Measurements from ENCODE around the gene RNASEH2B. TPM values are rescaled to one million over a fixed set of nuclear protein-coding genes. Genes with fewer than 3 reads are reported as not detected.
A peak's percentile ranks its signal among the peaks of the same experiment; 100 is the strongest.

Gene RNASEH2B
- total RNA-seq, 4 donors from 2014 or later, result 27.5 to 82.2 (median 48.8) TPM

DNA sequence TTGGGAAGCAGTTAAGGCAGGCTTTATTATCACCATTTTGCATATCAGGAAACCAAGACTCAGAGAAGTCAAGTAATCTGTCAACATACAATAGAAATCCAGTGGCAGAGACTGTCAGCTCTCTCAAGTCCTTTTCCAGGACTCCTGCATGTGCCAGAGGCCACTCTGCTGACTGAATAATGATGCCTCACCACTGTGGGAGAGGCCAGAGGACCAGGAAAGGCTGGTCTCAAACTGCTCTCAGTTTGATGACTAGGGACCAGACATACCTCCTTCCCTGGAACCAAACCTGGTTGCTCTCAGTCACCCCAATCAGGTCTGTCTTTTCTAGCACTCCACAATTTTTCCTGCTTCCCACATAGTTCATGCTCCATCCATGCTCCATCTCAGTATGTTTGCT, 8.0 kb downstream of the RNASEH2B start:
- DNase-seq (ENCODE audit: extremely low spot score), result no peak
- Histone ChIP-seq H3K4me3 (no peak overlapping the region), H3K27me3 (no peaks in the 10 kb centered on the region), H3K36me3 (no peaks in the 10 kb centered on the region), H3K4me1 (peaks cover 40 to 67% (median 60%) of the 10 kb centered on the region in 4 donors), H3K27ac (replicated peaks in 1 of 4) (peak overlapping the region in 2 of 4 donors; percentile 1 to 8), H3K9me3 (peaks cover 0 to 12% (median 4%) of the 10 kb centered on the region in 4 donors)
- TF ChIP-seq POLR2A (IDR thresholded peaks at IDR 0.05; ENCODE audit: low read depth), result no peak
- no peak for TF ChIP-seq POLR2AphosphoS5 (IDR thresholded peaks at IDR 0.05)
- TF ChIP-seq EP300 (IDR thresholded peaks at IDR 0.05), result no peak
- TF ChIP-seq, protein P1, sequence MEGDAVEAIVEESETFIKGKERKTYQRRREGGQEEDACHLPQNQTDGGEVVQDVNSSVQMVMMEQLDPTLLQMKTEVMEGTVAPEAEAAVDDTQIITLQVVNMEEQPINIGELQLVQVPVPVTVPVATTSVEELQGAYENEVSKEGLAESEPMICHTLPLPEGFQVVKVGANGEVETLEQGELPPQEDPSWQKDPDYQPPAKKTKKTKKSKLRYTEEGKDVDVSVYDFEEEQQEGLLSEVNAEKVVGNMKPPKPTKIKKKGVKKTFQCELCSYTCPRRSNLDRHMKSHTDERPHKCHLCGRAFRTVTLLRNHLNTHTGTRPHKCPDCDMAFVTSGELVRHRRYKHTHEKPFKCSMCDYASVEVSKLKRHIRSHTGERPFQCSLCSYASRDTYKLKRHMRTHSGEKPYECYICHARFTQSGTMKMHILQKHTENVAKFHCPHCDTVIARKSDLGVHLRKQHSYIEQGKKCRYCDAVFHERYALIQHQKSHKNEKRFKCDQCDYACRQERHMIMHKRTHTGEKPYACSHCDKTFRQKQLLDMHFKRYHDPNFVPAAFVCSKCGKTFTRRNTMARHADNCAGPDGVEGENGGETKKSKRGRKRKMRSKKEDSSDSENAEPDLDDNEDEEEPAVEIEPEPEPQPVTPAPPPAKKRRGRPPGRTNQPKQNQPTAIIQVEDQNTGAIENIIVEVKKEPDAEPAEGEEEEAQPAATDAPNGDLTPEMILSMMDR (IDR thresholded peaks at IDR 0.05), result no peak
- intact Hi-C loops (cut with DNase I), result loop anchor here (10.0 kb wide), 1 partner anchor 393 kb away; no protein-coding TSS in a partner anchor

DNA sequence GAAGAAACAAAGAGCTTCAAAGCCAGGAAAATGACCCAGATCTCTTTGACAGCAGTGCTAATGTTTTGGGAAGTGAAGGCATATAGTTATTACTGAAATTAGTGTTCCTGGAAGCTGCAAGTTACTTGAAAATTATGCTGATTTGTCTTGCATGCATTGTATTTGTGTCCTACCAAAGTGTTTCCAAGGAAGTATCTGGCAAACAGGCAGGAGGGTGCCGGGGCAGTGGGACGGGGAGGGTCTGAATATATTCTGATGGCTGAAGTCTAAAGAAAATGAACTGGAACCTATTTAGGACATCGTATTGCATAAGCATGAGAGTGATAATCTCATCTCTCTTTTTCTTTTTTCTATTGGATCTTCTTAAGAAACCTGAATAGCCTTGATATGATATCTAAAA, 9.0 kb downstream of the RNASEH2B start:
- WGBS, result 48% methylated on average over 3 of the region's 3 CpGs
- H3K9me3 ChIP-seq, result peaks cover 0 to 19% (median 13%) of the 10 kb centered on the region in 4 donors
- H3K27me3 ChIP-seq, result no peaks in the 10 kb centered on the region
- H3K36me3 ChIP-seq, result no peaks in the 10 kb centered on the region
- TF ChIP-seq, protein P1 (IDR thresholded peaks at IDR 0.05), result no peak
- TF ChIP-seq POLR2AphosphoS5 (IDR thresholded peaks at IDR 0.05) (no peak), POLR2A (IDR thresholded peaks at IDR 0.05; ENCODE audit: low read depth) (no peak), EP300 (IDR thresholded peaks at IDR 0.05) (no peak)
- intact Hi-C loops (cut with DNase I), result loop anchor here (10.0 kb wide), 1 partner anchor 394 kb away; no protein-coding TSS in a partner anchor
- no peak overlapping the region for H3K4me3 ChIP-seq
- DNase-seq (ENCODE audit: extremely low spot score), result no peak
- peak overlapping the region in 1 of 4 donors; percentile 8 for H3K27ac ChIP-seq (replicated peaks in 1 of 4)
- peaks cover 39 to 62% (median 53%) of the 10 kb centered on the region in 4 donors for H3K4me1 ChIP-seq

DNA sequence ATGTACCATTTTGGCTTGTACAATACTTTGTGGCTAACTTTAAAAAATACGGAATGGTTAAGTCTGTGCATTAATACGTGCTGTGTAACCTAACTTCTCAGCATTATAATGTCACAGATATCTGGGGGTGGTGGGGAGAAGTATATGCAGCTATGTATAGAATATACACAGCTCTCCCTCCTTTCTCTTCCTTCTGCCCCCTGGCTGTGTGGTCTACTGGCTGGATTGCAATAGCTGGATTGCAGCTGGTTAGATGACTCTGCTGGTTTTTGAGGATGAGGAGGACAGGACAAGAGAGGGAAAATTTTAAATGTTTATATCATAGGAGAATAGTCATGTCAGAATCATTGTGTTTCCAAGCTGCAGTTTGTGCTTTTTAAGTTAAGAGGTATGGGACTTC, 9.7 kb downstream of the RNASEH2B start:
- no peaks in the 10 kb centered on the region for H3K36me3 ChIP-seq
- H3K27me3 ChIP-seq, result no peaks in the 10 kb centered on the region
- DNase-seq (ENCODE audit: extremely low spot score), result no peak
- intact Hi-C loops (cut with DNase I), result loop anchor here (10.0 kb wide), 1 partner anchor 394 kb away; no protein-coding TSS in a partner anchor
- peaks cover 39 to 57% (median 49%) of the 10 kb centered on the region in 4 donors for H3K4me1 ChIP-seq
- TF ChIP-seq EP300 (IDR thresholded peaks at IDR 0.05), result no peak
- TF ChIP-seq, protein P1 (IDR thresholded peaks at IDR 0.05), result no peak
- TF ChIP-seq POLR2A (IDR thresholded peaks at IDR 0.05; ENCODE audit: low read depth), result no peak
- TF ChIP-seq POLR2AphosphoS5 (IDR thresholded peaks at IDR 0.05), result no peak
- peak overlapping the region in 1 of 4 donors; percentile 8 for H3K27ac ChIP-seq (replicated peaks in 1 of 4)
- no peak overlapping the region for H3K4me3 ChIP-seq
- 59% methylated on average over 2 of the region's 2 CpGs for WGBS
- peaks cover 0 to 27% (median 19%) of the 10 kb centered on the region in 4 donors for H3K9me3 ChIP-seq

DNA sequence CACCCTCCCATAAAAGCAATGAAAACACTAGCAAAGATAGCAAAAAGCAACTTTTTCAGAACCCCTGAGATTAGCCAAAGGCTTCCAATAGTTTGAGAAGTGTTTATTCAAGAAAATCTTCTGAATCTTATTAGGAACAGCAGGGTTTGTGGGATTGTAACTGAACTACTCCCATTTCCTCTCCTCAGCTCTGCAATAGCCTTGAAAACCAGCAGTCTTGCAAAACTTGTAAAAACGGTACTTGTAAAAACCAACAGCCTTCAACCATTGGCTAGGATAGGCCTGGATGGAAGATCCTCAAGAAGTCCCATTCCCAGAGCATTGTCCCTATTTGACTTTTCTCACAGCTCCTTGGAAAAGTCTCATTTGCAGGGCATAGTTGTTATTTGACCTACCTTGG, 12.1 kb downstream of the RNASEH2B start:
- no peak for DNase-seq (ENCODE audit: extremely low spot score)
- Histone ChIP-seq H3K4me3 (no peak overlapping the region), H3K36me3 (no peaks in the 10 kb centered on the region), H3K27me3 (no peaks in the 10 kb centered on the region), H3K4me1 (peaks cover 17 to 37% (median 30%) of the 10 kb centered on the region in 4 donors), H3K9me3 (peaks cover 0 to 32% (median 24%) of the 10 kb centered on the region in 4 donors), H3K27ac (replicated peaks in 1 of 4) (no peak overlapping the region)
- TF ChIP-seq, protein P1 (IDR thresholded peaks at IDR 0.05), result no peak
- TF ChIP-seq POLR2A (IDR thresholded peaks at IDR 0.05; ENCODE audit: low read depth), result no peak
- WGBS, result 79% methylated on average over 1 of the region's 1 CpG
- intact Hi-C loops (cut with DNase I), result no loop called here

DNA sequence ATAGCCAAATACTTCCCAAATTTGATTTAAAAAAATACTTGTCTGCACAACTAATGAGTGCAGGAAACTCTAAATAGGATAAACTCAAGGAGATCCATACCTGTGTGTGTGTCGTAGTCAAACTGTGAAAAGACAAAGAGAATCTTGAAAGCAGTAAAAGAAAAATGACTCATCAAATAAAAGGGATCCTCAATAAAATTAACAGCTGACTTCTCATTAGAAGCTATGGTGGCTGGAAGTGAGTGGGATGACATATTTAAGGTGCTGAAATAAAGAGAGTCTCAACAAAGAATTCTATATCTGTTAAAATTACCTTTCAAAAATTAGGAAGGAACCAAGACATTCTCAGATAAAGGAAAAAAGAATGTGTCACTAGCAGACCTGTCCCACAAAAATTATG, 13.7 kb downstream of the RNASEH2B start:
- no peaks in the 10 kb centered on the region for H3K36me3 ChIP-seq
- intact Hi-C loops (cut with DNase I), result no loop called here
- H3K9me3 ChIP-seq, result peaks cover 0 to 32% (median 24%) of the 10 kb centered on the region in 4 donors
- TF ChIP-seq EP300 (IDR thresholded peaks at IDR 0.05) (no peak), POLR2AphosphoS5 (IDR thresholded peaks at IDR 0.05) (no peak), POLR2A (IDR thresholded peaks at IDR 0.05; ENCODE audit: low read depth) (no peak)
- TF ChIP-seq, protein P1 (IDR thresholded peaks at IDR 0.05), result no peak
- H3K27me3 ChIP-seq, result no peaks in the 10 kb centered on the region
- WGBS, result 97% methylated on average over 1 of the region's 1 CpG
- no peak overlapping the region for H3K27ac ChIP-seq (replicated peaks in 1 of 4)
- DNase-seq (ENCODE audit: extremely low spot score), result no peak
- H3K4me1 ChIP-seq, result peaks cover 7 to 33% (median 27%) of the 10 kb centered on the region in 4 donors
- H3K4me3 ChIP-seq, result no peak overlapping the region

Measured in esophagus muscularis mucosa (tissue), 4 donors.